HFFc6 (cell line): ENCODE measurements around the gene CACNA1H. TPM values are rescaled to one million over a fixed set of nuclear protein-coding genes. Genes with fewer than 3 reads are reported as not detected.

Experiments used
- DNase-seq: peaks from one replicate; pipeline ENCODE4 v3.0.0-alpha.2; 2018
- H3K27ac Mint-ChIP-seq: 2 replicates; pipeline ENCODE4 v1.8.0; 2020; ENCODE audit warnings: mild to moderate bottlenecking, mixed read lengths
- H3K27me3 Mint-ChIP-seq: 2 replicates; pipeline ENCODE4 v1.8.0; 2021; ENCODE audit warnings: mild to moderate bottlenecking, moderate library complexity, mixed read lengths; ENCODE audit not compliant: insufficient read depth
- H3K36me3 Mint-ChIP-seq: 2 replicates; pipeline ENCODE4 v1.8.0; 2021; ENCODE audit warnings: low read depth, mixed read lengths
- H3K4me1 Mint-ChIP-seq: 2 replicates; pipeline ENCODE4 v1.8.0; 2020; ENCODE audit warnings: low read depth, mixed read lengths
- H3K4me3 Mint-ChIP-seq: 2 replicates; pipeline ENCODE4 v1.8.0; 2020; ENCODE audit warnings: mild to moderate bottlenecking, moderate library complexity, mixed read lengths
- H3K9me3 Mint-ChIP-seq: 2 replicates; pipeline ENCODE4 v1.8.0; 2020; ENCODE audit warnings: mild to moderate bottlenecking, mixed read lengths
- total RNA-seq, 6 experiments: library from RNA; stranded (reverse); fragmentation: NEBNext Ultra II Directional; extraction: Animal tissue kit (Norgen Biotek cat#: 25700); gene quantifications; 2 replicates in 1 of 6; 3 replicates in 5 of 6; pipeline ENCODE4 v1.2.3, GENCODE V29; 2021
- TF ChIP-seq, protein P1 (sequence below): fragments of 200-600 bp; sonication (generic); IDR thresholded peaks from 2 replicates; pipeline ENCODE4 v1.5.0; 2021; ENCODE audit warnings: antibody characterized with exemption, mild to moderate bottlenecking

The CACNA1H gene
- total RNA-seq, 6 experiments from 2014 or later, result 0.03 to 0.05 TPM; not detected in 4

- no peaks in the 10 kb centered on the region for H3K36me3 Mint-ChIP-seq
- H3K9me3 Mint-ChIP-seq, result no peaks in the 10 kb centered on the region
- H3K27ac Mint-ChIP-seq, result no peak overlapping the region
- 0 out of 2 replicates have a peak, but pooled peaks cover 5% of the 10 kb centered on the region for H3K4me1 Mint-ChIP-seq
- TF ChIP-seq, protein P1, sequence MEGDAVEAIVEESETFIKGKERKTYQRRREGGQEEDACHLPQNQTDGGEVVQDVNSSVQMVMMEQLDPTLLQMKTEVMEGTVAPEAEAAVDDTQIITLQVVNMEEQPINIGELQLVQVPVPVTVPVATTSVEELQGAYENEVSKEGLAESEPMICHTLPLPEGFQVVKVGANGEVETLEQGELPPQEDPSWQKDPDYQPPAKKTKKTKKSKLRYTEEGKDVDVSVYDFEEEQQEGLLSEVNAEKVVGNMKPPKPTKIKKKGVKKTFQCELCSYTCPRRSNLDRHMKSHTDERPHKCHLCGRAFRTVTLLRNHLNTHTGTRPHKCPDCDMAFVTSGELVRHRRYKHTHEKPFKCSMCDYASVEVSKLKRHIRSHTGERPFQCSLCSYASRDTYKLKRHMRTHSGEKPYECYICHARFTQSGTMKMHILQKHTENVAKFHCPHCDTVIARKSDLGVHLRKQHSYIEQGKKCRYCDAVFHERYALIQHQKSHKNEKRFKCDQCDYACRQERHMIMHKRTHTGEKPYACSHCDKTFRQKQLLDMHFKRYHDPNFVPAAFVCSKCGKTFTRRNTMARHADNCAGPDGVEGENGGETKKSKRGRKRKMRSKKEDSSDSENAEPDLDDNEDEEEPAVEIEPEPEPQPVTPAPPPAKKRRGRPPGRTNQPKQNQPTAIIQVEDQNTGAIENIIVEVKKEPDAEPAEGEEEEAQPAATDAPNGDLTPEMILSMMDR, result no peak
- no peaks in the 10 kb centered on the region; the same call in 1 of the 2 replicates for H3K27me3 Mint-ChIP-seq
- DNase-seq, result no peak
- no peak overlapping the region for H3K4me3 Mint-ChIP-seq
Observed at GRCh38 chr16:1131378-1131994, 21.4 kb upstream of the CACNA1H start.

DNA sequence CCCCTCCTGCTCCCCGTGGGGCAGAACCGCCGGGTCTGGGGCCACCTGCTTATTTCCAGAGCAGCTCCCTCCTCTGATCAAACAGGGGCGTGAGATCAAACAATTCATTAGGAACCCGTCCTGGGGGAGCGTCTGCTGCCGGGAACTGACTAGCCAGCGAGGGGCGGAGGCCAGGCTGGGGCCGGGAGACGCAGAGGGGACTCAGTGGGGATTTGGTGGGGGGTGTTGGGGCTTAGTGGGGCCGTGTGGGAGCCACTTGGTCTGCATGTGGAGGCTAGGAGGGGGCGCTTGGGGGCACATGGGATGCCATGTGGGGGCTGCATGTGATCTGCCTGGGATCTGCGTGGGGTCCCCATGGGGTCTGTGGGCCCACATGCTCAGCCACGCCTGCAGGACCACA lies 20.5 kb upstream of the CACNA1H start:
- DNase-seq, result no peak
- Mint-ChIP-seq H3K9me3 (no peaks in the 10 kb centered on the region), H3K27me3 (no peaks in the 10 kb centered on the region; the same call in 1 of the 2 replicates), H3K27ac (no peak overlapping the region), H3K4me1 (0 out of 2 replicates have a peak, but pooled peaks cover 5% of the 10 kb centered on the region), H3K4me3 (no peak overlapping the region), H3K36me3 (no peaks in the 10 kb centered on the region)
- TF ChIP-seq, protein P1, result no peak

- TF ChIP-seq, protein P1, result no peak
- no peaks in the 10 kb centered on the region for H3K9me3 Mint-ChIP-seq
- H3K27me3 Mint-ChIP-seq, result no peaks in the 10 kb centered on the region; the same call in 1 of the 2 replicates
- no peaks in the 10 kb centered on the region for H3K36me3 Mint-ChIP-seq
- H3K27ac Mint-ChIP-seq, result no peak overlapping the region
- H3K4me3 Mint-ChIP-seq, result no peak overlapping the region
- DNase-seq, result no peak
- H3K4me1 Mint-ChIP-seq, result 0 out of 2 replicates have a peak, but pooled peaks cover 5% of the 10 kb centered on the region
Observed at GRCh38 chr16:1133271-1133670, 19.6 kb upstream of the CACNA1H start.

- TF ChIP-seq, protein P1, result no peak
- no peak for DNase-seq
- no peaks in the 10 kb centered on the region for H3K9me3 Mint-ChIP-seq
- 0 out of 2 replicates have a peak, but pooled peaks cover 5% of the 10 kb centered on the region for H3K4me1 Mint-ChIP-seq
- H3K27me3 Mint-ChIP-seq, result no peaks in the 10 kb centered on the region; the same call in 1 of the 2 replicates
- no peak overlapping the region for H3K4me3 Mint-ChIP-seq
- no peaks in the 10 kb centered on the region for H3K36me3 Mint-ChIP-seq
- no peak overlapping the region for H3K27ac Mint-ChIP-seq
Observed at GRCh38 chr16:1133810-1134520, 18.9 kb upstream of the CACNA1H start.

- no peak for DNase-seq
- no peak overlapping the region for H3K27ac Mint-ChIP-seq
- no peak overlapping the region for H3K4me3 Mint-ChIP-seq
- H3K36me3 Mint-ChIP-seq, result no peaks in the 10 kb centered on the region
- 0 out of 2 replicates have a peak, but pooled peaks cover 5% of the 10 kb centered on the region for H3K4me1 Mint-ChIP-seq
- peaks cover 5% of the 10 kb centered on the region; the same call in 1 of the 2 replicates for H3K27me3 Mint-ChIP-seq
- TF ChIP-seq, protein P1, result no peak
- no peaks in the 10 kb centered on the region for H3K9me3 Mint-ChIP-seq
Observed at GRCh38 chr16:1134776-1135458, 18.0 kb upstream of the CACNA1H start.
